Measurements from ENCODE around the gene RDH11. TPM values are rescaled to one million over a fixed set of nuclear protein-coding genes. Genes with fewer than 3 reads are reported as not detected.

The RDH11 gene
- polyA plus RNA-seq, 1 donor (not counting 4 experiments of a cell fraction or from before 2014, with no cell fraction given) = 202 TPM

DNA sequence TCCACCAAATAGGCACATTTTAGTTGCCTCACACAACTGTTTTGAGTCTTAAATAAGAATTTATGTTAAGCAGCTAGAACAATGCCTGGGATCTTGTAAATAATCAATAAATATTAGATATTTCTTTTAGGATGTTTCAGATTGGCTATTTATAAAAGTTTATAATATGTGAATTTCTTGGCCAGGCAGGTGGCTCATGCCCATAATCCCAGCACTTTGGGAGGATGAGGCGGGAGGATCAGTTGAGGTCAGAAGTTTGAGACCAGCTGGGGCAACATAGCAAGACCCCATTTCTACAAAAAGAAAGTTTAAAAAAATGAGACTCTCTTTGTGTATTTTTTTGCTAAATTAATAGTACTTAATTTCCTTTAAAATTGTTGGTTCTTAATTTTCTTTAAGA lies 54.1 kb downstream of the RDH11 start:
- no peaks in the 10 kb centered on the region for H3K27me3 ChIP-seq (ENCODE audit: control insufficient read depth, extremely low read depth, insufficient read depth, low read length)
- FAIRE-seq (no peak), DNase-seq (ENCODE audit: low read depth, low spot score) (no peak)
- dilution Hi-C loops (cut with MboI; ENCODE audit: extremely low pct_ligation_motif_present, low sequenced_read_pairs) = no loop called here
- no peaks in the 10 kb centered on the region for H3K79me2 ChIP-seq (ENCODE audit: control insufficient read depth, insufficient read depth, low read length)
- no peak overlapping the region for H2AFZ ChIP-seq (ENCODE audit: control insufficient read depth, low read length)
- H4K20me1 ChIP-seq (ENCODE audit: control insufficient read depth, extremely low read depth, insufficient read depth, low read length) = no peaks in the 10 kb centered on the region
- no peak overlapping the region for H3K9ac ChIP-seq (ENCODE audit: control insufficient read depth, extremely low read depth, insufficient read depth, low read length)
- no peaks in the 10 kb centered on the region for H3K9me1 ChIP-seq (ENCODE audit: control insufficient read depth, extremely low read depth, insufficient read depth, low read length)
- H3K4me2 ChIP-seq (ENCODE audit: control insufficient read depth, extremely low read depth, insufficient read depth, low read depth, low read length) = no peak overlapping the region
- H3K27ac ChIP-seq (ENCODE audit: control insufficient read depth, insufficient read depth, low read length) = no peak overlapping the region
- H3K36me3 ChIP-seq (ENCODE audit: control insufficient read depth in 2 of 2, extremely low read depth in 1 of 2, insufficient read depth in 2 of 2, low read length in 2 of 2) = peaks cover 2 to 11% of the 10 kb centered on the region in 2 experiments
- no peaks in the 10 kb centered on the region for H3K9me3 ChIP-seq (ENCODE audit: control insufficient read depth, low read depth, low read length)
- peaks cover 2% of the 10 kb centered on the region for H3K4me1 ChIP-seq (ENCODE audit: control insufficient read depth, extremely low read depth, insufficient read depth, low read length)
- H3K4me3 ChIP-seq (ENCODE audit: control insufficient read depth in 2 of 3, extremely low read depth in 1 of 3, insufficient read depth in 2 of 3, low read depth in 1 of 3, low read length in 3 of 3) = no peak overlapping the region
- TF ChIP-seq, protein P1, sequence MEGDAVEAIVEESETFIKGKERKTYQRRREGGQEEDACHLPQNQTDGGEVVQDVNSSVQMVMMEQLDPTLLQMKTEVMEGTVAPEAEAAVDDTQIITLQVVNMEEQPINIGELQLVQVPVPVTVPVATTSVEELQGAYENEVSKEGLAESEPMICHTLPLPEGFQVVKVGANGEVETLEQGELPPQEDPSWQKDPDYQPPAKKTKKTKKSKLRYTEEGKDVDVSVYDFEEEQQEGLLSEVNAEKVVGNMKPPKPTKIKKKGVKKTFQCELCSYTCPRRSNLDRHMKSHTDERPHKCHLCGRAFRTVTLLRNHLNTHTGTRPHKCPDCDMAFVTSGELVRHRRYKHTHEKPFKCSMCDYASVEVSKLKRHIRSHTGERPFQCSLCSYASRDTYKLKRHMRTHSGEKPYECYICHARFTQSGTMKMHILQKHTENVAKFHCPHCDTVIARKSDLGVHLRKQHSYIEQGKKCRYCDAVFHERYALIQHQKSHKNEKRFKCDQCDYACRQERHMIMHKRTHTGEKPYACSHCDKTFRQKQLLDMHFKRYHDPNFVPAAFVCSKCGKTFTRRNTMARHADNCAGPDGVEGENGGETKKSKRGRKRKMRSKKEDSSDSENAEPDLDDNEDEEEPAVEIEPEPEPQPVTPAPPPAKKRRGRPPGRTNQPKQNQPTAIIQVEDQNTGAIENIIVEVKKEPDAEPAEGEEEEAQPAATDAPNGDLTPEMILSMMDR (optimal IDR thresholded peaks at IDR 0.05 in 1 of 3, IDR thresholded peaks at IDR 0.05 in 1 of 3, conservative IDR thresholded peaks at IDR 0.05 in 1 of 3; ENCODE audit: extremely low read depth in 1 of 3, insufficient read depth in 2 of 3, low read length in 3 of 3) = no peak
- no peak for TF ChIP-seq EZH2 (IDR thresholded peaks at IDR 0.05; ENCODE audit: low read length)

DNA sequence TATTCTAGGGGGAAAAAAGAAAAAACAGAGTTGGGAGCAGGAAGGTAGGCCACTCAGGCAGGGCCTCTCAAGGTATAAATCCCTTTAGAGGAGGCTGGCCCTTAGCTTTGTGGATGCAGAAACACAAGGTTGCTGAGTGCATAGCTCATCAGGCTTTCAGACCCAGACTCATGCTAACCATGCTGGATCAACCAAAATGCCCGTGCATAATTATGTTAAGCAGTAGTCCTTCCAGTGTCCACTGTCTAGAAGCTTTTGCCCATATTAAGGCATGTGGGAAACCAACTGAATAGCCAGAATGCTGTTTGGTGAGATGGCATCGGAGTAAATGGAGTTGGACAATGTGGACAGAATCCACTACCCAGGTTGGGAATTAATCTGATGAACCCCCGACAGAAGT lies 56.9 kb downstream of the RDH11 start:
- H2AFZ ChIP-seq (ENCODE audit: control insufficient read depth, low read length) = no peak overlapping the region
- no peak overlapping the region for H3K4me3 ChIP-seq (ENCODE audit: control insufficient read depth in 2 of 3, extremely low read depth in 1 of 3, insufficient read depth in 2 of 3, low read depth in 1 of 3, low read length in 3 of 3)
- FAIRE-seq (no peak), DNase-seq (ENCODE audit: low read depth, low spot score) (no peak)
- H3K27ac ChIP-seq (ENCODE audit: control insufficient read depth, insufficient read depth, low read length) = no peak overlapping the region
- H3K9me1 ChIP-seq (ENCODE audit: control insufficient read depth, extremely low read depth, insufficient read depth, low read length) = no peaks in the 10 kb centered on the region
- dilution Hi-C loops (cut with MboI; ENCODE audit: extremely low pct_ligation_motif_present, low sequenced_read_pairs) = no loop called here
- no peaks in the 10 kb centered on the region for H4K20me1 ChIP-seq (ENCODE audit: control insufficient read depth, extremely low read depth, insufficient read depth, low read length)
- H3K9ac ChIP-seq (ENCODE audit: control insufficient read depth, extremely low read depth, insufficient read depth, low read length) = no peak overlapping the region
- TF ChIP-seq EZH2 (IDR thresholded peaks at IDR 0.05; ENCODE audit: low read length) = no peak
- TF ChIP-seq, protein P1 (optimal IDR thresholded peaks at IDR 0.05 in 1 of 3, IDR thresholded peaks at IDR 0.05 in 1 of 3, conservative IDR thresholded peaks at IDR 0.05 in 1 of 3; ENCODE audit: extremely low read depth in 1 of 3, insufficient read depth in 2 of 3, low read length in 3 of 3) = no peak
- no peaks in the 10 kb centered on the region for H3K79me2 ChIP-seq (ENCODE audit: control insufficient read depth, insufficient read depth, low read length)
- H3K4me1 ChIP-seq (ENCODE audit: control insufficient read depth, extremely low read depth, insufficient read depth, low read length) = peaks cover 9% of the 10 kb centered on the region
- H3K4me2 ChIP-seq (ENCODE audit: control insufficient read depth, extremely low read depth, insufficient read depth, low read depth, low read length) = no peak overlapping the region
- H3K36me3 ChIP-seq (ENCODE audit: control insufficient read depth in 2 of 2, extremely low read depth in 1 of 2, insufficient read depth in 2 of 2, low read length in 2 of 2) = peaks cover 0 to 3% of the 10 kb centered on the region in 2 experiments
- no peaks in the 10 kb centered on the region for H3K9me3 ChIP-seq (ENCODE audit: control insufficient read depth, low read depth, low read length)
- H3K27me3 ChIP-seq (ENCODE audit: control insufficient read depth, extremely low read depth, insufficient read depth, low read length) = no peaks in the 10 kb centered on the region
